IMR-90 (cell line): ENCODE results near the gene ADARB2. TPM values are rescaled to one million over a fixed set of nuclear protein-coding genes. Genes with fewer than 3 reads are reported as not detected.

Source experiments
- ATAC-seq: fragments of 200-7000 bp; cut with Tn5 transposase; 2 replicates; pipeline ENCODE4 v1.9.1; 2020; ENCODE audit warnings: low read depth, mild to moderate bottlenecking, moderate library complexity
- BruUV-seq: library from RNA; stranded (reverse); fragments of 400-500 nt; replicated peaks from 2 replicates; lab custom pipeline; 2021; lab: Mats Ljungman, UMichigan
- CTCF ChIA-PET: fragments of 300-600 bp; formaldehyde crosslinking; extraction: SDS; loops from one replicate; lab custom pipeline; 2021; ENCODE audit warnings: antibody characterized with exemption; lab: Yijun Ruan, JAX
- POLR2A ChIA-PET: fragments of 300-600 bp; sonication (Branson Sonifier 250); formaldehyde crosslinking; loops from one replicate; lab custom pipeline; 2022; ENCODE audit warnings: antibody characterized with exemption; ENCODE audit not compliant: unreplicated experiment; lab: Charles Lee
- DNase-seq: peaks from one replicate; pipeline ENCODE4 v3.0.0; 2013
- H2AFZ ChIP-seq: replicated peaks from 2 replicates; pipeline ENCODE3; 2013; ENCODE audit warnings: low read length, mild to moderate bottlenecking; ENCODE audit not compliant: poor library complexity
- H2AK5ac ChIP-seq: 2 replicates; pipeline ENCODE4 v1.6.1; 2013; ENCODE audit warnings: low read depth, low read length, inconsistent platforms
- H2AK9ac ChIP-seq: replicated peaks from 2 replicates; pipeline ENCODE3; 2013; ENCODE audit warnings: mild to moderate bottlenecking, low read depth, low read length, moderate library complexity; ENCODE audit not compliant: poor library complexity
- H2BK120ac ChIP-seq: 2 replicates; pipeline ENCODE4 v1.6.1; 2013; ENCODE audit warnings: low read depth, low read length, inconsistent platforms
- H2BK15ac ChIP-seq: 3 replicates; pipeline ENCODE4 v1.6.1; 2013; ENCODE audit warnings: low read depth, low read length, inconsistent platforms
- H2BK20ac ChIP-seq: 2 replicates; pipeline ENCODE4 v1.6.1; 2013; ENCODE audit warnings: low read depth, mild to moderate bottlenecking, inconsistent platforms, low read length, moderate library complexity
- H2BK5ac ChIP-seq: 2 replicates; pipeline ENCODE4 v1.6.1; 2013; ENCODE audit warnings: mild to moderate bottlenecking, low read depth, low read length, inconsistent platforms; ENCODE audit not compliant: poor library complexity, severe bottlenecking
- H3K14ac ChIP-seq: replicated peaks from 2 replicates; pipeline ENCODE4 v1.6.1; 2013; ENCODE audit warnings: low read depth, low read length, inconsistent platforms
- H3K18ac ChIP-seq: 2 replicates; pipeline ENCODE4 v1.6.1; 2013; ENCODE audit warnings: low read depth, low read length, control low read depth
- H3K23ac ChIP-seq: 2 replicates; pipeline ENCODE4 v1.6.1; 2013; ENCODE audit warnings: low read depth, low read length, inconsistent platforms
- H3K27ac ChIP-seq: 2 replicates; pipeline ENCODE4 v1.5.1; 2013; ENCODE audit warnings: mild to moderate bottlenecking, control low read depth, low read length; ENCODE audit not compliant: insufficient read depth
- H3K27me3 ChIP-seq: 2 replicates; pipeline ENCODE4 v1.6.1; 2013; ENCODE audit warnings: low read length; ENCODE audit not compliant: control insufficient read depth, insufficient read depth
- H3K36me3 ChIP-seq: 2 replicates; pipeline ENCODE4 v1.6.1; 2013; ENCODE audit warnings: low read length, mixed read lengths; ENCODE audit not compliant: control insufficient read depth, insufficient read depth
- H3K4ac ChIP-seq: 2 replicates; pipeline ENCODE4 v1.6.1; 2013; ENCODE audit warnings: low read depth, low read length, inconsistent platforms
- H3K4me1 ChIP-seq: 2 replicates; pipeline ENCODE4 v1.6.1; 2013; ENCODE audit warnings: low read length, mixed read lengths; ENCODE audit not compliant: control insufficient read depth, insufficient read depth
- H3K4me2 ChIP-seq: 2 replicates; pipeline ENCODE4 v1.6.1; 2013; ENCODE audit warnings: low read depth, mild to moderate bottlenecking, control low read depth, low read length, moderate library complexity
- H3K4me3 ChIP-seq: 2 replicates; pipeline ENCODE4 v1.5.1; 2013; ENCODE audit warnings: low read depth, mild to moderate bottlenecking, control low read depth, low read length, moderate library complexity; ENCODE audit not compliant: insufficient read depth
- H3K56ac ChIP-seq: 2 replicates; pipeline ENCODE4 v1.6.1; 2013; ENCODE audit warnings: low read length, inconsistent platforms; ENCODE audit not compliant: insufficient read depth; ENCODE audit errors: extremely low read depth
- H3K79me1 ChIP-seq, 2 experiments: 2 replicates each; pipeline ENCODE4 v1.6.1; 2013; ENCODE audit warnings: low read length in 2 of 2, inconsistent platforms in 1 of 2, low read depth in 1 of 2
- H3K9ac ChIP-seq: 2 replicates; pipeline ENCODE4 v1.6.1; 2013; ENCODE audit warnings: low read depth, low read length, control low read depth
- H3K9me1 ChIP-seq: 2 replicates; pipeline ENCODE4 v1.6.1; 2013; ENCODE audit warnings: low read length, inconsistent platforms; ENCODE audit not compliant: insufficient read depth
- H3K9me3 ChIP-seq: 2 replicates; pipeline ENCODE4 v1.6.1; 2013; ENCODE audit warnings: low read length; ENCODE audit not compliant: control insufficient read depth, insufficient read depth
- H4K20me1 ChIP-seq: 2 replicates; pipeline ENCODE4 v1.6.1; 2013; ENCODE audit warnings: low read length, inconsistent platforms; ENCODE audit not compliant: insufficient read depth
- H4K5ac ChIP-seq: 2 replicates; pipeline ENCODE4 v1.6.1; 2013; ENCODE audit warnings: mild to moderate bottlenecking, low read depth, low read length, control low read depth
- H4K8ac ChIP-seq, 2 experiments: 2 replicates each; pipeline ENCODE4 v1.6.1; 2013; ENCODE audit warnings: low read depth in 2 of 2, low read length in 2 of 2, control low read depth in 1 of 2, inconsistent platforms in 1 of 2
- H4K91ac ChIP-seq: 2 replicates; pipeline ENCODE4 v1.6.1; 2013; ENCODE audit warnings: low read depth, low read length, inconsistent platforms; ENCODE audit not compliant: insufficient read depth
- CEBPB ChIP-seq: IDR thresholded peaks from 2 replicates; pipeline ENCODE4 v1.6.1; 2012; ENCODE audit warnings: low read depth, low read length, improper control_type of control experiment
- ELK1 ChIP-seq: fragments of 150-350 bp; IDR thresholded peaks from 2 replicates; pipeline ENCODE4 v1.6.1; 2016; ENCODE audit warnings: low read depth, mild to moderate bottlenecking, low read length, moderate library complexity, borderline replicate concordance
- FOS ChIP-seq: fragments of 150-350 bp; IDR thresholded peaks from 2 replicates; pipeline ENCODE4 v1.6.1; 2016; ENCODE audit warnings: low read depth, low read length
- MAFK ChIP-seq: IDR thresholded peaks from 2 replicates; pipeline ENCODE4 v1.6.1; 2012; ENCODE audit warnings: low read depth, low read length, improper control_type of control experiment
- MAZ ChIP-seq: IDR thresholded peaks from 2 replicates; pipeline ENCODE4 v1.6.1; 2012; ENCODE audit warnings: low read depth, mild to moderate bottlenecking, low read length, improper control_type of control experiment, moderate library complexity, borderline replicate concordance
- MXI1 ChIP-seq: IDR thresholded peaks from 2 replicates; pipeline ENCODE4 v1.6.1; 2012; ENCODE audit warnings: low read depth, mild to moderate bottlenecking, low read length, moderate library complexity, borderline replicate concordance
- NFE2L2 ChIP-seq: fragments of 150-350 bp; IDR thresholded peaks from 2 replicates; pipeline ENCODE4 v1.6.1; 2016; ENCODE audit warnings: low read depth, mild to moderate bottlenecking, low read length
- POLR2A ChIP-seq: IDR thresholded peaks from 2 replicates; pipeline ENCODE4 v1.6.1; 2012; ENCODE audit warnings: mild to moderate bottlenecking, low read depth, low read length
- RAD21 ChIP-seq: IDR thresholded peaks from 2 replicates; pipeline ENCODE4 v1.6.1; 2012; ENCODE audit warnings: low read length, improper control_type of control experiment
- RCOR1 ChIP-seq: IDR thresholded peaks from 2 replicates; pipeline ENCODE4 v1.6.1; 2012; ENCODE audit warnings: mild to moderate bottlenecking, low read length, improper control_type of control experiment; ENCODE audit not compliant: insufficient replicate concordance
- SMC3 ChIP-seq: fragments of 150-350 bp; IDR thresholded peaks from 2 replicates; pipeline ENCODE4 v1.6.1; 2016; ENCODE audit warnings: low read depth, mild to moderate bottlenecking, antibody characterized with exemption, low read length, moderate library complexity
- WGBS, 2 experiments: methylation state at CpG; one replicate each; pipeline versions ENCODE4 v1.1.5 to v1.1.7; 2013; ENCODE audit warnings: missing lambda C conversion rate in 2 of 2; ENCODE audit not compliant: insufficient read length in 1 of 2; ENCODE audit errors: extremely low coverage in 2 of 2; 5-methylcytosine and 5-hydroxymethylcytosine counted together
- dilution Hi-C: fragments of 300-500 bp; cut with HindIII; formaldehyde crosslinking; loops from one replicate; pipeline ENCODE4 v1.14.3; 2018; ENCODE audit warnings: low sequenced_read_pairs; ENCODE audit not compliant: unreplicated experiment
- in situ Hi-C: fragments of 300-500 bp; cut with MboI; formaldehyde crosslinking; loops from 3 replicates; pipeline ENCODE4 v1.14.3; 2019; ENCODE audit warnings: low sequenced_read_pairs, inconsistent platforms, mixed read lengths
- intact Hi-C: fragments of 100-400 bp; cut with micrococcal nuclease; formaldehyde crosslinking; loops from 2 replicates; pipeline ENCODE4 v1.10.0; 2022
- polyA plus RNA-seq, 3 experiments: library from polyadenylated mRNA; depleted of rRNA; stranded (reverse); fragments of >200 nt; gene quantifications; 2 replicates each; pipeline ENCODE4 v1.2.3, GENCODE V29; 2012; ENCODE audit warnings: low replicate concordance in 1 of 3
- total RNA-seq: library from RNA; depleted of rRNA; stranded (reverse); fragments of >200 nt; gene quantifications from 2 replicates; pipeline ENCODE4 v1.2.3, GENCODE V29; 2012
- TF ChIP-seq, protein P1 (sequence below): fragments of 150-350 bp; IDR thresholded peaks from 2 replicates; pipeline ENCODE4 v1.6.1; 2017; ENCODE audit warnings: mild to moderate bottlenecking, antibody characterized with exemption, low read length, low read depth

ADARB2 gene
- total and polyA plus RNA-seq, 2 of the 4 experiments (the other 2 are of a cell fraction): not detected

- no peak overlapping the region for H2BK5ac ChIP-seq
- no peaks in the 10 kb centered on the region for H3K27me3 ChIP-seq
- H3K14ac ChIP-seq: no peak overlapping the region
- no peaks in the 10 kb centered on the region for H3K4me1 ChIP-seq
- no peak overlapping the region for H3K4me2 ChIP-seq
- no peak overlapping the region for H2AFZ ChIP-seq
- H3K4ac ChIP-seq: no peak overlapping the region
- no peak overlapping the region for H3K18ac ChIP-seq
- CTCF ChIA-PET: no interaction called here
- no peak overlapping the region for H3K27ac ChIP-seq
- no peak overlapping the region for H2BK120ac ChIP-seq
- TF ChIP-seq POLR2A (no peak), ELK1 (no peak), MAFK (no peak), MAZ (no peak), FOS (no peak), NFE2L2 (no peak), SMC3 (no peak), RCOR1 (no peak), RAD21 (no peak), MXI1 (no peak), CEBPB (no peak)
- TF ChIP-seq, protein P1, sequence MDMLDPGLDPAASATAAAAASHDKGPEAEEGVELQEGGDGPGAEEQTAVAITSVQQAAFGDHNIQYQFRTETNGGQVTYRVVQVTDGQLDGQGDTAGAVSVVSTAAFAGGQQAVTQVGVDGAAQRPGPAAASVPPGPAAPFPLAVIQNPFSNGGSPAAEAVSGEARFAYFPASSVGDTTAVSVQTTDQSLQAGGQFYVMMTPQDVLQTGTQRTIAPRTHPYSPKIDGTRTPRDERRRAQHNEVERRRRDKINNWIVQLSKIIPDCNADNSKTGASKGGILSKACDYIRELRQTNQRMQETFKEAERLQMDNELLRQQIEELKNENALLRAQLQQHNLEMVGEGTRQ: no peak
- H3K23ac ChIP-seq: no peak overlapping the region
- H3K4me3 ChIP-seq: no peak overlapping the region
- H4K20me1 ChIP-seq: no peaks in the 10 kb centered on the region
- H4K5ac ChIP-seq: no peak overlapping the region
- dilution Hi-C loops (no loop called here), in situ Hi-C loops (no loop called here), intact Hi-C loops (no loop called here)
- DNase-seq: no peak
- POLR2A ChIA-PET: no interaction called here
- H4K8ac ChIP-seq: no peak overlapping the region
- H4K91ac ChIP-seq: no peak overlapping the region
- no TSS peak for BruUV-seq
- H3K79me1 ChIP-seq: no peaks in the 10 kb centered on the region
- H3K36me3 ChIP-seq: no peaks in the 10 kb centered on the region
- no peak overlapping the region for H3K56ac ChIP-seq
- H2AK9ac ChIP-seq: no peak overlapping the region
- no peak overlapping the region for H3K9ac ChIP-seq
- ATAC-seq: no peak
- peaks cover 54% of the 10 kb centered on the region for H3K9me3 ChIP-seq
- no peak overlapping the region for H2BK20ac ChIP-seq
- WGBS, 2 experiments: 74% methylated on average over 13 of the region's 20 CpGs; no CpG with 5 or more reads in 1 of the 2 experiments
- H2AK5ac ChIP-seq: no peak overlapping the region
- no peak overlapping the region for H2BK15ac ChIP-seq
- H3K9me1 ChIP-seq: no peaks in the 10 kb centered on the region
Measured at GRCh38 chr10:1666147-1666546, 71.2 kb downstream of the ADARB2 start.
